DMS153 treated with DMSO at 0.1 percent for 48 hours (cell line): ENCODE data around the gene HACE1.
"Not testable (repeated sequence)": the region's sequence is repeated elsewhere in the genome, so short reads cannot be mapped to it uniquely, and the experiment has no call there.

Experiments used
- DNase-seq: peaks from one replicate; lab custom pipeline; 2025; ENCODE audit not compliant: unreplicated experiment; lab: John Stamatoyannopoulos, UW

HACE1 gene

DNA sequence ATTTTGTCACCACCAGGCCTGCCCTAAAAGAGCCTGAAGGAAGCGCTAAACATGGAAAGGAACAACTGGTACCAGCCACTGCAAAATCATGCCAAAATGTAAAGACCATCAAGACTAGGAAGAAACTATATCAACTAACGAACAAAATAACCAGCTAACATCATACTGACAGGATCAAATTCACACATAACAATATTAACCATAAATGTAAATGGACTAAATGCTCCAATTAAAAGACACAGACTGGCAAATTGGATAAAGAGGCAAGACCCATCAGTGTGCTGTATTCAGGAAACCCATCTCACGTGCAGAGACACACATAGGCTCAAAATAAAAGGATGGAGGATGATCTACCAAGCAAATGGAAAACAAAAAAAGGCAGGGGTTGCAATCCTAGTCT, 120.6 kb downstream of the HACE1 start:
- not testable (repeated sequence) for DNase-seq

- not testable (repeated sequence) for DNase-seq
These were observed 122.2 kb downstream of the HACE1 start for GRCh38 chr6:104737567-104737966.

DNA sequence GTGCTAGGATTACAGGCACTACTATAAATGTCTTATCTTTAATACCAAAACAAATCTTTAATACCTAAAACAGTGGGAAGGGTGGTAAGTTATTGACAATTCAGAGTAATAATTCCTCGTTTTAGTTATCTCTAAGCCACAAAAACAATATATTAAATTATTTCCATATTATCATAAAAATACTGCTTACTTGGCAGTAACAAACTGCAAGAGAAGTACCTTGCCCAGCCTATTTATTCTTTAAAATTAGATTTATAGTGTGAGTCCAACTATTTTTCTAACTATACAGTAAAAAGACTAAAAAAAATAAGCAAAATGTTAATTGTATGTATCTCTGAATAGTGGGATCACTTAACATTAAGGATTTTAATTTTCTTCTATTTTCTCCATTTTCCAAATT, 123.2 kb downstream of the HACE1 start:
- no peak for DNase-seq

GRCh38 chr6:104730450-104730849, 129.3 kb downstream of the HACE1 start:
- DNase-seq, result no peak

DNA sequence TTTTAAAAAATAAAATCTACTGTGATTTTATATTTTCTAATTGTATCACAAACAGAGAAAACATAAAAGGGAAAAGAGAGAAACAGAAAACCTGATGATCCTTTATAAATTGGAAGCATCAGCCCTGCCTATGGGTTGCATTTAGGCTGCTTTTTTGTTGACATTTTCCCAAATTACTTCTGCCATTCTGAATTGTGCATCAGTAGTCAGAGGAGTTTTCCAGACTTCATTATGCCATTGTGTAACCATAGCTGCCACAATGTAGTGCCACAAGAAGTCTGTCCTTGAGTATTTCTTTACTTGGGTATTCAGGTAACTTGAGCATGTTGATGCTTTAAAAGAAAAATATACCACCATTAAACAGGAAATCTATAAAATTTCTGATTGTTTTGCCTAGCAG, 130.3 kb downstream of the HACE1 start:
- DNase-seq, result no peak

DNA sequence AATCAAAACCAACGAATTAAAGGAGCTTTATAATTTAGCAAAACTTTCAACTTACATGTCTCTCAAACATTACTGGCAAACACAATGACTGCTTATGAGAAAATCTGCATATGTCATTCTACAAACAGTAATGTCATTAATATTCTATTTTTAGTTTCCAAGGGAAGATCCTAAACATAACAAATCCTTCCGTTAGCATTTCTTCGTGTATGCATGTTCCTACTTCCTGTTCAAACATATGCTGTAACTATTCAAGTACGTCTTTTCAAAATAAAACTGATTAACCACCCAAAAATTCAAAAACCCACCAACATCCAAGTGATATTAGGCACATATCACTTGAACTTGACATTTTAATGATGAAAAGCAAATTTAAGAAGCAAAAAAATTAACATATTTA, 131.3 kb downstream of the HACE1 start:
- DNase-seq, result no peak

DNA sequence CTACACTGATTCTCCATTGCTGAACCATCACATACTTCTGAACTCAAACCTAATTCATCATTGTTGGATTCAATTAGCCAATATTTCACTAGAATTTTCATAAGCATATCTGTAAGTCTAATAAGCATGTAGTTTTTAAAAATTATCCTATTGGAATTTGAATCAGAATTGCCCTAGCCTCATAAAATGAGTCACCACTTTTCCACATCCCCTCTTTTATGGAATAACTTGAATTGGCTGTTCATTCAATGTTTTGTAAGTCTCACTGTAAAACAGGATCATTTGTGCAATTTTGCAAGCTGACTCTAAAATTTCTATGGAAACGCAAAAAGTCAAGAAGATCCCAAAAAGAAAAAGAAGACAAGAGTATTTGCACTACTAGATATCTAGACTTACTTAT, 141.0 kb downstream of the HACE1 start:
- DNase-seq, result no peak

- no peak for DNase-seq
These were observed 142.9 kb downstream of the HACE1 start for GRCh38 chr6:104716858-104717257.

GRCh38 chr6:104714796-104715195, 144.9 kb downstream of the HACE1 start:
- DNase-seq, result no peak

- no peak for DNase-seq
These were observed 145.7 kb downstream of the HACE1 start for GRCh38 chr6:104713982-104714381.

DNA sequence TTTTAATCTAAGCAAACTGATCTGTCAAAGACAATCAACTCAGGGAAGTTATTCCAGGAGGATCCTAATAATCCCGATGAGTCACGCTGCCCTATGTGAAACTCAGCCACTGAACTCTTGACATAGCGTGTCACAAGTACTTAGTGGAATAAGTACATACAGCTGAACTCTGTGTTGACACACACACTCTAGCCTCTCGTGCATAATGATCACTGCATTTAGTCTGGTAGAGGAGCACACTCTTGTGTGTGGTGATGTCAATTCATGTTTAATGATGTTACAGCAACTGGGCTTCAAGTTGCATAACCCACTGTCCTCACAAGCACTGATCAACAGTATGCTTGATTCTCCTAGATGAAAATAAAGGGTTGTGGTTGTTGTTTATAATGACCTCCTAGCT, 148.3 kb downstream of the HACE1 start:
- peak; percentile 64 for DNase-seq

DNA sequence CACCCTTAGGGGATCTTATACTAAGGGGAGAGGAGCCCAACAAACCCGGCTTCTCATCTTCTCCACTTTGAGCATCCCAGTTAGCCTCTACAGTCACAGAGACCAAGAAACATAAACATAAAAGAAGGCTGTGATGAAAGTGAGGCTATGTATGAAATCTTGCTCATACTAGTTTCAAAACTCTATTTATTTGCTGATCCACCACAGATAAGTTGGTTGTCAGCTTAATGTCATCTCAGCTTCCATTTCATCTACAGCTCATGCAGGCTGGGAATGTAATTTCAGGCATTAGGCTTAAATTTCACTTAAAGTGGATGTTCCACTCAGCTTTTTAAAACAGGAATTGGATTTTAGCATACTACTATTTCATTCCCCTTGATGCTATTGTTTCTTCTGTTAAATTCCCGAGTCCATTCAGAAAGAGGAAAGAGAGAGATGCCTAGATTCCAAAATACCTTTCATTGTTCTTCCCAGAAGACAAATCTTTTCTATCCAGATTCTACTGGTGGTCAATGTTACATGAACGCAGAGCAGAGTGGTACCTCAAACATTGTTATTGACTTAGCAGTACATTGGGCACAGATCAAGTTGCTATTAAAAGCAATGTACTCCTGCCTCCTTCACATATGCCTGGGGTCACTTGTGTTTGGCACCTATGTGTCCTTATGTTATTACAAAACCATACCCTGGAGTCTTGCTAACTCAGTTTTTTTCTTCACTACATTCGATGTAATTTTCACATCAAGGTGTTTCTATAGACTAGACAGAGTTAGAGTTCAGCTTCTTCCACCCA, 149.0 kb downstream of the HACE1 start:
- no peak for DNase-seq

- no peak for DNase-seq
These were observed 153.7 kb downstream of the HACE1 start for GRCh38 chr6:104705916-104706442.

DNA sequence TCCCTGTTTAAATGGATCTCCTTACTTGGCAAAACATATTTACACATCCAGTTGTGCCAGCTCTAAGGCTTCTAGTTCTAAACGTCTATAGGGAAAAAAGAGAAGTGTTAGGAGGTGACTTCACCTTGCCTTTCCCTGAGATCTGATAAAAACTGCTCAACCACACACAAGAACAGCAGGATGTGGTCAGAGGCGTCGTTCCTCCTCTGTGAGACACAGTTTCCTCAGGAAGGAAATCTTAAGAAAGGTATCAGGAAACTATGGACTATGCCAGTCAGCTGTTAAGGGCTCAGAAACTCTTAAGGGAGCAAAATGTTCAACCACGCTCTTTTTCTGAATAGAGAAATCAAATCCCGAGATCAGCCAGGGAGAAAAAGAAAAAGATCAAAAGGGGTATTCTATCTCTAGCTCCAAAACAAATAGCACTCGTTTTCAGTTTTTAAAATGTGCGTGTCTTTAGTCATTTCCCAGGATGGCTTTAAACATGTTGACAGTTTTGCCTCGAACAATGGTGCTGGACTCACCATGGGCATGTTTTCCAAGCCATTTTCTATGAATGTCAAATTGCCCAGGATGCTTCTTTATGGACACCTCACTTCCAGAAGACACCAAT, 154.5 kb downstream of the HACE1 start:
- no peak for DNase-seq

GRCh38 chr6:104704191-104704590, 155.5 kb downstream of the HACE1 start:
- no peak for DNase-seq

DNA sequence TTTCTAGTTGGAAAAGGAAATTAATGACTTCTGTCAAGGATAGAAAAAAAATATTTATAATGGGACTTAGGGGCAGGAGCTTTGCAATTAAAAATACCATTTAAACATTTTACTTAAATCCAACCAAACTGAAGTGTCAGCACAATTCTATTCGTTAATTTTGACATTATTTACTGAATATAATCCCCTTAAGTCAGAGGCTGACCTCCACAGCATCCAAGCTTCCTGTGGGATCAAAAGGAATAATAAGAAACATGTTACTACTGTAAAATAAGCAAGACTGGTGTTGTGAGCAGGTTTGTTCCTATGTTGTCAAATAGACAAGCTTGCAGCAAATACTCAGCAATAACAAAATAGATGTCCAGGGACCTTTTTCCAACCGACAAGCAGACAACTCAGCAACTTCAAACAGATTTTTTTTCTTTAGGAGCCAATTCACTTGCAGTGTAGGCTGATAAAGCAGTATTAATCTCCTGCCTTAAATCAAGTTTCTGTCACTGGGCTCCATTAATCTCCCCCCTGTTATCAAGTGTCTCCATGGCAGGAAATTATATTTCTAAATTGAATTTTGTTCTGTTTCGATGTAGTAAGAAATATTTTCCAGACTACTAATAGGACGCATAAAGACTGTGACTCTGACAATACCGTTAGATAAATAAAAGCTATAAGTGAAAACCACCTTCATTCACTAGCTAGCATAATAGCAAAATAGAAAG, 157.4 kb downstream of the HACE1 start:
- DNase-seq, result no peak

- no peak for DNase-seq
These were observed 159.1 kb downstream of the HACE1 start for GRCh38 chr6:104700371-104701185.

- DNase-seq, result no peak
These were observed 160.0 kb downstream of the HACE1 start for GRCh38 chr6:104699593-104700329.

GRCh38 chr6:104698979-104699378, 160.7 kb downstream of the HACE1 start:
- DNase-seq, result no peak

DNA sequence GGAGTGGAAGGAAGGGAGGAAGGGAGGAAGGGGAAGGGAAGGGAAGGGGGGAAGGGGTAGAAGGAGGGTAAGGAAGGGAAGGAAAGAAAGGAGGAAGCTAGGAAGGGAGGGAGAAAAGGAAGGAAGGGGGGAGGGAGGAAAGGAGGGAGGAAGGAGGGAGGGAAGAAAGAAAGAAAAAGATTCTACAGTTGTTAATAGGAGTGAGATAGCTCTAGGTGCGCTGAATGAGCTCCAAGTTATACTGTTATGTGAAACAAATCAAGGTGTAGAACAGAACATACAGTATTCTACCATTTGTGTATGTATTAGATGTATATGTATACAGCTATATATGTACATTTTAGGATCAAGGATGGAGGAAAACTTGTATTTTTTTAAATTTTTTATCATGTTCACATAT, 167.7 kb downstream of the HACE1 start:
- DNase-seq, result no peak
